ENCODE results near the gene LSM8.

The LSM8 gene

GRCh38 chr7:118182593-118183427, 1.2 kb upstream of the LSM8 start:
- Histone ChIP-seq H3K9me3 (ENCODE audit: insufficient read depth, low read length) (no peaks in the 10 kb centered on the region), H3K36me3 (ENCODE audit: insufficient read depth, insufficient read length, low read length) (peaks cover 22% of the 10 kb centered on the region), H3K27me3 (ENCODE audit: insufficient read depth, insufficient read length) (no peaks in the 10 kb centered on the region), H3K4me1 (ENCODE audit: insufficient read depth, insufficient read length) (no peaks in the 10 kb centered on the region), H3K9ac (ENCODE audit: insufficient read length, low read depth) (peak overlapping the region; percentile 73), H3K4me3 (ENCODE audit: insufficient read length, low read depth) (peak overlapping the region; percentile 78)
- no peak for DNase-seq (ENCODE audit: low read depth, low spot score)
- TF ChIP-seq SUZ12 (IDR thresholded peaks at IDR 0.05; ENCODE audit: extremely low read depth, insufficient read depth, insufficient read length) (no peak), YY1 (IDR thresholded peaks at IDR 0.05; ENCODE audit: insufficient read depth, insufficient read length) (no peak), ZNF274 (IDR thresholded peaks at IDR 0.05; ENCODE audit: low read depth, low read length) (no peak)

DNA sequence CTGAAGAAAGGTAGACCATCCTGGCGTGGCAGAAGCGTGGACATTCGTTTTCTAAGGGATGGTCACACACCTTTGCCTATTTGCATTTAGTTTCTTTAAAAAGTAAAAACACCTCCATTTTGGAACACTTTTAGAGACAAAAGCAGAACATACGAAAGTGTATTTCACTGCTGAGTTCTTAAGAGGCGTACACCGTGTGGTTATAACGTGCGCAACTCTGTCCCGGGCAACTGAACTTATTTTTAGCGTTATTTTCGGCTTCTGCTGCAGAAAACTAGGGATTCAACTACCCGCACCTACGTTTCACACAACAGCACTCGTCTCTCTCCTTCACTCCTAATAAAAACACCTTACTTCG, 557 bp upstream of the LSM8 start:
- DNase-seq (ENCODE audit: low read depth, low spot score), result no peak
- Histone ChIP-seq H3K4me1 (ENCODE audit: insufficient read depth, insufficient read length) (no peaks in the 10 kb centered on the region), H3K9me3 (ENCODE audit: insufficient read depth, low read length) (no peaks in the 10 kb centered on the region), H3K4me3 (ENCODE audit: insufficient read length, low read depth) (peak overlapping the region; percentile 78), H3K9ac (ENCODE audit: insufficient read length, low read depth) (peak overlapping the region; percentile 73), H3K36me3 (ENCODE audit: insufficient read depth, insufficient read length, low read length) (peaks cover 28% of the 10 kb centered on the region), H3K27me3 (ENCODE audit: insufficient read depth, insufficient read length) (no peaks in the 10 kb centered on the region)
- TF ChIP-seq YY1 (IDR thresholded peaks at IDR 0.05; ENCODE audit: insufficient read depth, insufficient read length) (no peak), SUZ12 (IDR thresholded peaks at IDR 0.05; ENCODE audit: extremely low read depth, insufficient read depth, insufficient read length) (no peak), ZNF274 (IDR thresholded peaks at IDR 0.05; ENCODE audit: low read depth, low read length) (no peak)

DNA sequence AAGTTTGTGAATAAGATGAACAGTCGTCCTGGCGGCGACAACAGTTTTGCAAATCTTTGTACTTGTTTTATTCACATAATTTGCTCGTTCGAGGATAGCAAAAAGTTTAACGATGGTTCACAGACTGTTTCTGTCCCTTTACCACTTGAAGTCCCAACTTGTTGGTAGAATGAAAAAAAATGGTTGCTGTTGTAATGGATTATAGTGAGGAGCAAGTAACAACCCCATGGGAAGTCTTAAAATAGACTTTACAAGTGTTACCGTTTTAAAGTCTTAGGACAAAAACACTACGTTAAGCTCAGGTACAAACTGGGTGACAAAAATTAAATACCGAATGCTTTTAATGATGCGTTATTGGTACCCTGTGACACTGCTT, 589 bp downstream of the LSM8 start:
- Histone ChIP-seq H3K9ac (ENCODE audit: insufficient read length, low read depth) (peak overlapping the region; percentile 83), H3K27me3 (ENCODE audit: insufficient read depth, insufficient read length) (no peaks in the 10 kb centered on the region), H3K4me3 (ENCODE audit: insufficient read length, low read depth) (peak overlapping the region; percentile 78), H3K36me3 (ENCODE audit: insufficient read depth, insufficient read length, low read length) (peaks cover 33% of the 10 kb centered on the region), H3K9me3 (ENCODE audit: insufficient read depth, low read length) (no peaks in the 10 kb centered on the region), H3K4me1 (ENCODE audit: insufficient read depth, insufficient read length) (no peaks in the 10 kb centered on the region)
- TF ChIP-seq YY1 (IDR thresholded peaks at IDR 0.05; ENCODE audit: insufficient read depth, insufficient read length) (no peak), ZNF274 (IDR thresholded peaks at IDR 0.05; ENCODE audit: low read depth, low read length) (no peak), SUZ12 (IDR thresholded peaks at IDR 0.05; ENCODE audit: extremely low read depth, insufficient read depth, insufficient read length) (no peak)
- no peak for DNase-seq (ENCODE audit: low read depth, low spot score)

- peak overlapping the region; percentile 78 for H3K4me3 ChIP-seq (ENCODE audit: insufficient read length, low read depth)
- no peak overlapping the region for H3K9ac ChIP-seq (ENCODE audit: insufficient read length, low read depth)
- H3K27me3 ChIP-seq (ENCODE audit: insufficient read depth, insufficient read length), result no peaks in the 10 kb centered on the region
- H3K4me1 ChIP-seq (ENCODE audit: insufficient read depth, insufficient read length), result no peaks in the 10 kb centered on the region
- no peak for TF ChIP-seq YY1 (IDR thresholded peaks at IDR 0.05; ENCODE audit: insufficient read depth, insufficient read length)
- no peaks in the 10 kb centered on the region for H3K9me3 ChIP-seq (ENCODE audit: insufficient read depth, low read length)
- peaks cover 37% of the 10 kb centered on the region for H3K36me3 ChIP-seq (ENCODE audit: insufficient read depth, insufficient read length, low read length)
- no peak for DNase-seq (ENCODE audit: low read depth, low spot score)
These were observed 1.3 kb downstream of the LSM8 start for GRCh38 chr7:118185163-118185860.

DNA sequence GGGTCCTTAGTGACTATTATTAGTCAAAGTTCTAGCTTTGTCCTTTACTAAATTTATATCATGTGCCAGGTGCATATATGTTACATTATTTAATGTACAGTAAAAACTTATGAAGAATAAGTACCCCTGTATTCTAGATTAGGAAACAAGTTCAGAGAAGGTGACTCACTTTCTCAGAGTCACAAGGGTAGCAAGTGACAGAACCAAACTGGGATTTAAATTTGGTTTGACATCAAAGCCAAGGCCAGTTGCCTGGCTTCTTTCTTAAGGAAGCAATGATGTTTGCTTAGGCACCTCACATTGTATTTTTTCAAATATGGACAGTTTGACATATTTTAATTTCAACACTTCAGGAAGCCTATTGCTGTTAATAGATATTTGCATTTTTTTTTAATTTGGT, 2.5 kb downstream of the LSM8 start:
- no peaks in the 10 kb centered on the region for H3K4me1 ChIP-seq (ENCODE audit: insufficient read depth, insufficient read length)
- TF ChIP-seq SUZ12 (IDR thresholded peaks at IDR 0.05; ENCODE audit: extremely low read depth, insufficient read depth, insufficient read length) (no peak), YY1 (IDR thresholded peaks at IDR 0.05; ENCODE audit: insufficient read depth, insufficient read length) (no peak), ZNF274 (IDR thresholded peaks at IDR 0.05; ENCODE audit: low read depth, low read length) (no peak)
- H3K4me3 ChIP-seq (ENCODE audit: insufficient read length, low read depth), result no peak overlapping the region
- peaks cover 47% of the 10 kb centered on the region for H3K36me3 ChIP-seq (ENCODE audit: insufficient read depth, insufficient read length, low read length)
- no peak for DNase-seq (ENCODE audit: low read depth, low spot score)
- H3K27me3 ChIP-seq (ENCODE audit: insufficient read depth, insufficient read length), result no peaks in the 10 kb centered on the region
- no peaks in the 10 kb centered on the region for H3K9me3 ChIP-seq (ENCODE audit: insufficient read depth, low read length)
- H3K9ac ChIP-seq (ENCODE audit: insufficient read length, low read depth), result no peak overlapping the region

DNA sequence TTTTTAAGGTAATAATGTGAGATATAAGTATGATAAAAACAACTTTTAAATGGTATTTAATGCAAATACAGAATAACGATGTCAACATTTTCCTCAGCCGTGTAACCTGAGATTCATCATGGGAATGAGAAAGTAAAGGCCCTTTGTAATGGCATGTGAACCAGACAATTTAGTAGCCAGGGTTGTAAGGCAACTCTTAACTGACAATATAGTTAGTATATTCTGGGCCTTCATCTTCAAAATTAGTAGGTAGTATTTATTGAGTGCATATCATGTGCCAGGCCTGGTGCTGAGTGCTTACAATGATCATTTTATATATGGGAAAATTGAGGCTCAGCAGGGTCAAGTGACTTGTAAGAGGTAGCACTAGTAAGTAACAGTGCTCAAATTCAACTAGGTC, 10.6 kb downstream of the LSM8 start:
- no peak for TF ChIP-seq YY1 (IDR thresholded peaks at IDR 0.05; ENCODE audit: insufficient read depth, insufficient read length)
- no peak for TF ChIP-seq ZNF274 (IDR thresholded peaks at IDR 0.05; ENCODE audit: low read depth, low read length)
- no peak for TF ChIP-seq SUZ12 (IDR thresholded peaks at IDR 0.05; ENCODE audit: extremely low read depth, insufficient read depth, insufficient read length)
- no peaks in the 10 kb centered on the region for H3K27me3 ChIP-seq (ENCODE audit: insufficient read depth, insufficient read length)
- H3K36me3 ChIP-seq (ENCODE audit: insufficient read depth, insufficient read length, low read length), result peaks cover 23% of the 10 kb centered on the region
- no peak overlapping the region for H3K4me3 ChIP-seq (ENCODE audit: insufficient read length, low read depth)
- no peak overlapping the region for H3K9ac ChIP-seq (ENCODE audit: insufficient read length, low read depth)
- H3K9me3 ChIP-seq (ENCODE audit: insufficient read depth, low read length), result no peaks in the 10 kb centered on the region
- no peaks in the 10 kb centered on the region for H3K4me1 ChIP-seq (ENCODE audit: insufficient read depth, insufficient read length)
- no peak for DNase-seq (ENCODE audit: low read depth, low spot score)

DNA sequence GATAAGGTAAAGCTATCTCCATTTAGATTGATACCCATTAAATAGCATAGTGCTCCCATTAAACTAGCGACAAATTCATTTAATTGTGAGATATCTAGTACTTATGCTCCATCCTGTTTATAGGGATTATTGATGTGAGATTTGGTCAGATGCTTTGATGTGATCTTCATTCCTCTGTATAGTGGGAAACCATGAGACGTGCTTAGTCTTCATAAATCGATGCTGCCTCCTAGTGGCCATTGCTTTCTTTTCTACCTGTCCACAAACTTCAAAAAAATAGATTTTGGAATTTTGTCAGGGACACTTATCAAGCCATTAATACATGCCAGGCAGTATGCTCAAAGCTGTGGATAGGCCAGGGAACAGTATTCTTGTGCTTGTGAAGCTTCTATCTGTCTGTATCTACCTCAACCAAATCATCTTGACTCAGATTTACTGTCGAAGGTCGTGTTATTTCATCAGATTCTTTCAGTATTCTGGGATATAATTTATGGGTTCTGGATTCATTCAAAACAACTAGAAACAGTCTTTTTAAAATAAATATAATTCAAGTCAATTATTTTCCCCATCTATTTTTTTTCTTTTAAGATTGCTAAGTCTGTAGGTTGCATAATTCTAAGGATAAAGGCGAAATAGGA, 12.0 kb downstream of the LSM8 start:
- DNase-seq (ENCODE audit: low read depth, low spot score), result peak; percentile 39
- no peak overlapping the region for H3K9ac ChIP-seq (ENCODE audit: insufficient read length, low read depth)
- TF ChIP-seq YY1 (IDR thresholded peaks at IDR 0.05; ENCODE audit: insufficient read depth, insufficient read length), result no peak
- TF ChIP-seq SUZ12 (IDR thresholded peaks at IDR 0.05; ENCODE audit: extremely low read depth, insufficient read depth, insufficient read length), result no peak
- TF ChIP-seq ZNF274 (IDR thresholded peaks at IDR 0.05; ENCODE audit: low read depth, low read length), result no peak

More for the DNA sequence above, 12.0 kb downstream of the LSM8 start:
- H3K9me3 ChIP-seq (ENCODE audit: insufficient read depth, low read length), result no peaks in the 10 kb centered on the region
- H3K36me3 ChIP-seq (ENCODE audit: insufficient read depth, insufficient read length, low read length), result peaks cover 15% of the 10 kb centered on the region
- H3K4me3 ChIP-seq (ENCODE audit: insufficient read length, low read depth), result no peak overlapping the region
- no peaks in the 10 kb centered on the region for H3K27me3 ChIP-seq (ENCODE audit: insufficient read depth, insufficient read length)
- H3K4me1 ChIP-seq (ENCODE audit: insufficient read depth, insufficient read length), result no peaks in the 10 kb centered on the region
